ES-I3 (cell line): Measurements from ENCODE around the gene SPTAN1.
"Not testable (repeated sequence)": the region's sequence is repeated elsewhere in the genome, so short reads cannot be mapped to it uniquely, and the experiment has no call there.

Experiments used
- H3K36me3 ChIP-seq: 2 replicates; pipeline ENCODE4 v1.6.1; 2013; ENCODE audit warnings: mild to moderate bottlenecking, low read length, control low read depth, moderate library complexity; ENCODE audit not compliant: insufficient read depth
- H3K4me1 ChIP-seq: 2 replicates; pipeline ENCODE4 v1.6.1; 2013; ENCODE audit warnings: mild to moderate bottlenecking, control low read depth, low read length; ENCODE audit not compliant: insufficient read depth
- H3K9ac ChIP-seq: 2 replicates; pipeline ENCODE4 v1.6.1; 2013; ENCODE audit warnings: low read depth, mild to moderate bottlenecking, low read length, moderate library complexity
- H3K9me3 ChIP-seq: 2 replicates; pipeline ENCODE4 v1.6.1; 2013; ENCODE audit warnings: mild to moderate bottlenecking, low read length, moderate library complexity; ENCODE audit not compliant: control insufficient read depth, insufficient read depth

Gene SPTAN1

GRCh38 chr9:128666481-128666941, 114.1 kb downstream of the SPTAN1 start:
- H3K9me3 ChIP-seq, H3K9ac ChIP-seq, H3K4me1 ChIP-seq: not testable (repeated sequence)

GRCh38 chr9:128669786-128670185, 117.4 kb downstream of the SPTAN1 start:
- no peak overlapping the region for H3K9ac ChIP-seq
- H3K9me3 ChIP-seq = no peaks in the 10 kb centered on the region
- no peaks in the 10 kb centered on the region for H3K36me3 ChIP-seq
- no peaks in the 10 kb centered on the region for H3K4me1 ChIP-seq

More at GRCh38 chr9:128666481-128666941, 114.1 kb downstream of the SPTAN1 start:
- H3K36me3 ChIP-seq = not testable (repeated sequence)

- H3K4me1 ChIP-seq = no peaks in the 10 kb centered on the region
- no peak overlapping the region for H3K9ac ChIP-seq
- no peaks in the 10 kb centered on the region for H3K9me3 ChIP-seq
- H3K36me3 ChIP-seq = no peaks in the 10 kb centered on the region
These were observed 123.0 kb downstream of the SPTAN1 start for GRCh38 chr9:128675382-128675781.

GRCh38 chr9:128677794-128678193, 125.4 kb downstream of the SPTAN1 start:
- no peaks in the 10 kb centered on the region; the same call in 1 of the 2 replicates for H3K36me3 ChIP-seq

More at GRCh38 chr9:128677794-128678193, 125.4 kb downstream of the SPTAN1 start:
- H3K9me3 ChIP-seq = no peaks in the 10 kb centered on the region
- no peak overlapping the region for H3K9ac ChIP-seq
- no peaks in the 10 kb centered on the region for H3K4me1 ChIP-seq
